ENCODE measurements around the gene TULP4. TPM values are rescaled to one million over a fixed set of nuclear protein-coding genes. Genes with fewer than 3 reads are reported as not detected.

TULP4 gene
- polyA plus RNA-seq, 3 donors = 6.5 to 10.6 (median 7.9) TPM

DNA sequence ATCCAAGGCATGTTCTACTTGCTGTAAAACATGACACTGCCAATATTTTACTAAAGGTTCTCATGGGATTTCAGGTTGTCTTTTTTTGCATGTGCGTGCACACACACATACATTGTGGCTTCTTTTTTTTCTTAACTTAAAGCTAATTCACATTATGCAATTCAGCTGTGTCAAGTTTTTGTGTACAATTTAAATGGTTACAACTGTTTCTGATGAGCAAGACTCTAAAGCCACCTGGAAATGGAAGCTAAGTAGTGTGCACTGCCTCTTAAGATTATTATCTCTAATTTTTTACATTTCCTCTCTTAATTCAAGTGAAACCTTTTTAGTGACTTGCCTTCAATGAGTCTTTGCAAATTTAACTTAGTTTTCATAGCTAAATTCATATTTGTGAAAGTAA, 75.3 kb downstream of the TULP4 start:
- Histone ChIP-seq H4K20me1 (ENCODE audit: insufficient read depth, low read length) (peaks cover 6% of the 10 kb centered on the region), H3K4me3 (replicated peaks in 1 of 3; ENCODE audit: low read depth in 2 of 3, low read length in 3 of 3) (no peak overlapping the region), H3K4me1 (ENCODE audit: control insufficient read depth in 1 of 2, insufficient read depth in 2 of 2, low read length in 2 of 2) (peaks cover 0 to 4% of the 10 kb centered on the region in 2 donors), H3K9me3 (replicated peaks in 1 of 2; ENCODE audit: control insufficient read depth in 1 of 2, insufficient read depth in 1 of 2, low read length in 2 of 2) (peaks cover 7 to 8% of the 10 kb centered on the region in 2 donors), H3K79me2 (ENCODE audit: insufficient read depth, low read length) (no peaks in the 10 kb centered on the region), H3K4me2 (replicated peaks; ENCODE audit: extremely low read depth, low read length, poor library complexity, severe bottlenecking) (no peak overlapping the region), H3K9ac (ENCODE audit: insufficient read depth, low read length, poor library complexity, severe bottlenecking) (no peak overlapping the region), H2AFZ (ENCODE audit: insufficient read depth, low read depth, low read length, poor library complexity, severe bottlenecking) (no peak overlapping the region), H3K27ac (ENCODE audit: low read depth in 1 of 2, low read length in 2 of 2) (no peak overlapping the region), H3K27me3 (ENCODE audit: control insufficient read depth in 2 of 2, insufficient read depth in 2 of 2, low read length in 2 of 2) (no peaks in the 10 kb centered on the region), H3K36me3 (replicated peaks in 1 of 2; ENCODE audit: control insufficient read depth in 1 of 2, insufficient read depth in 2 of 2, low read length in 2 of 2) (no peaks in the 10 kb centered on the region)
- Mint-ChIP-seq H3K27me3 (ENCODE audit: low read depth in 3 of 3) (no peaks in the 10 kb centered on the region), H3K4me3 (no peak overlapping the region), H3K9me3 (peaks cover 0 to 9% (median 7%) of the 10 kb centered on the region in 7 donors), H3K27ac (no peak overlapping the region), H3K4me1 (peaks cover 11% of the 10 kb centered on the region), H3K36me3 (peaks cover 0 to 4% of the 10 kb centered on the region in 2 donors)
- TF ChIP-seq, protein P1, sequence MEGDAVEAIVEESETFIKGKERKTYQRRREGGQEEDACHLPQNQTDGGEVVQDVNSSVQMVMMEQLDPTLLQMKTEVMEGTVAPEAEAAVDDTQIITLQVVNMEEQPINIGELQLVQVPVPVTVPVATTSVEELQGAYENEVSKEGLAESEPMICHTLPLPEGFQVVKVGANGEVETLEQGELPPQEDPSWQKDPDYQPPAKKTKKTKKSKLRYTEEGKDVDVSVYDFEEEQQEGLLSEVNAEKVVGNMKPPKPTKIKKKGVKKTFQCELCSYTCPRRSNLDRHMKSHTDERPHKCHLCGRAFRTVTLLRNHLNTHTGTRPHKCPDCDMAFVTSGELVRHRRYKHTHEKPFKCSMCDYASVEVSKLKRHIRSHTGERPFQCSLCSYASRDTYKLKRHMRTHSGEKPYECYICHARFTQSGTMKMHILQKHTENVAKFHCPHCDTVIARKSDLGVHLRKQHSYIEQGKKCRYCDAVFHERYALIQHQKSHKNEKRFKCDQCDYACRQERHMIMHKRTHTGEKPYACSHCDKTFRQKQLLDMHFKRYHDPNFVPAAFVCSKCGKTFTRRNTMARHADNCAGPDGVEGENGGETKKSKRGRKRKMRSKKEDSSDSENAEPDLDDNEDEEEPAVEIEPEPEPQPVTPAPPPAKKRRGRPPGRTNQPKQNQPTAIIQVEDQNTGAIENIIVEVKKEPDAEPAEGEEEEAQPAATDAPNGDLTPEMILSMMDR (IDR thresholded peaks at IDR 0.05) = no peak
- no peak for DNase-seq
- WGBS (ENCODE audit: insufficient coverage) = no CpG with 5 or more reads among the region's 1 CpG
- intact Hi-C loops (cut with micrococcal nuclease) = no loop called here

DNA sequence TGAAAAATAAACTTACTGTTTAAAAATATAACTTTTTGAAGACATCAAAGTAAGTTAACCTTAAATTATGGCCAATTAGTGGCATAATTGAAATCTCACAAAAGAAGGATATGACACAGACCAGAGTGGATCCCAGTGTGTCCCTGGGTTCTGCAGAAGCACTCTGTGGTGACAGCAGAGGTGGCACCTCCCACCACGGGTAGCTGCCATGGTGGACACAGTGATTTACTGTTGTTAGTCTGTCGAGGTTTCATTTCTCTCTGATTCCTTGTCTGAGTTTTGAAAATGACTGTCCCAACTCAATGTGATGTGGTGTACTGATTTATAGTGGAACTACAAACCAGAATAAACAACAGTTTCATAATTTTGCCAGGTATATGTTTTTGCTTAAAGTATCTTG, 76.5 kb downstream of the TULP4 start:
- Mint-ChIP-seq H3K4me1 (peaks cover 11% of the 10 kb centered on the region), H3K27ac (no peak overlapping the region), H3K36me3 (peaks cover 0 to 7% of the 10 kb centered on the region in 2 donors), H3K9me3 (peaks cover 6 to 19% (median 15%) of the 10 kb centered on the region in 7 donors), H3K4me3 (no peak overlapping the region), H3K27me3 (ENCODE audit: low read depth in 3 of 3) (no peaks in the 10 kb centered on the region)
- TF ChIP-seq, protein P1 (IDR thresholded peaks at IDR 0.05) = no peak
- Histone ChIP-seq H3K79me2 (ENCODE audit: insufficient read depth, low read length) (no peaks in the 10 kb centered on the region), H3K27me3 (ENCODE audit: control insufficient read depth in 2 of 2, insufficient read depth in 2 of 2, low read length in 2 of 2) (no peaks in the 10 kb centered on the region), H3K9ac (ENCODE audit: insufficient read depth, low read length, poor library complexity, severe bottlenecking) (no peak overlapping the region), H3K4me3 (replicated peaks in 1 of 3; ENCODE audit: low read depth in 2 of 3, low read length in 3 of 3) (no peak overlapping the region), H3K27ac (ENCODE audit: low read depth in 1 of 2, low read length in 2 of 2) (no peak overlapping the region), H3K36me3 (replicated peaks in 1 of 2; ENCODE audit: control insufficient read depth in 1 of 2, insufficient read depth in 2 of 2, low read length in 2 of 2) (no peaks in the 10 kb centered on the region), H3K4me1 (ENCODE audit: control insufficient read depth in 1 of 2, insufficient read depth in 2 of 2, low read length in 2 of 2) (peaks cover 0 to 4% of the 10 kb centered on the region in 2 donors), H2AFZ (ENCODE audit: insufficient read depth, low read depth, low read length, poor library complexity, severe bottlenecking) (no peak overlapping the region), H3K4me2 (replicated peaks; ENCODE audit: extremely low read depth, low read length, poor library complexity, severe bottlenecking) (no peak overlapping the region), H4K20me1 (ENCODE audit: insufficient read depth, low read length) (peaks cover 2% of the 10 kb centered on the region), H3K9me3 (replicated peaks in 1 of 2; ENCODE audit: control insufficient read depth in 1 of 2, insufficient read depth in 1 of 2, low read length in 2 of 2) (peaks cover 17 to 18% of the 10 kb centered on the region in 2 donors)
- intact Hi-C loops (cut with micrococcal nuclease) = no loop called here
- WGBS (ENCODE audit: insufficient coverage) = 50% methylated on average over 1 of the region's 2 CpGs
- no peak for DNase-seq
